ENCODE results near the gene GSTM1.
"Not testable (repeated sequence)": the region's sequence is repeated elsewhere in the genome, so short reads cannot be mapped to it uniquely, and the experiment has no call there.

GSTM1 gene

DNA sequence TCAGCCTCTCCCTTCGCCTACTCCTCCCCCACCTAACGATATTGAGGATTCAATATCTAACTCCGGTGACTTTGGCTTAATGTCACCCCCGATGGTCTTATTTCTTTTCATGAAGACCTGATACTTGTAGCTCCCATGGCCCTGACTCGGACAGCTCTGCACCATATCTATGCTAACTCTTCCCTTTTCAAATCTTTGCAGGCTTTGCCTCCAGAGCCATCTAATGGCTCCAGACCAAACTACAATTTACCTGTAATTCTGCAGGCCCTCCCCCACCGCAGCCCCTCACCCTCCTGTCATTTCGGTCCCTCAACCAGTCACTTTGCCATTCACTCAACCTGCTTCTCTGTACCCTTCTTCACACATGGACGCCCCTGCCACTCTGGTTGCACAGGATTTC is 16.6 kb downstream of the GSTM1 start:
- DNase-seq: no peak

DNA sequence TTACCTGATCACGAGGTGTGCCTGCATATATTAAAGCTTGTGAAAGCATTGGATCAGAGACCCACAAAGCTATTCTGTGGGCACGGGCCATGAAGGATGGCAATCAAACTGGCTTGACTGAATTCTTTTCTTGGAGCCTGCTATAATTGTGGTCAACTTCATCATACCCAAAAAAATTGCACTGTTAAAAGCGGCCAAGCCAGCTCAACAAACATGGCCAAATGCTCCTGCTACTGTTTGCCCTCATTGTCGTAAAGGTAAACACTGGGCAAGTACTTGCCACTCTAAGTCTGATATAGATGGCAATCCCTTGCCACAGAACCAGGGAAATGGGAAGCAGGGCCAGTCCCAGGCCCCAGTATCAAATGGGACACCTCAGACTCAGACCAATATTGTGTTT is 17.8 kb downstream of the GSTM1 start:
- DNase-seq: no peak

DNA sequence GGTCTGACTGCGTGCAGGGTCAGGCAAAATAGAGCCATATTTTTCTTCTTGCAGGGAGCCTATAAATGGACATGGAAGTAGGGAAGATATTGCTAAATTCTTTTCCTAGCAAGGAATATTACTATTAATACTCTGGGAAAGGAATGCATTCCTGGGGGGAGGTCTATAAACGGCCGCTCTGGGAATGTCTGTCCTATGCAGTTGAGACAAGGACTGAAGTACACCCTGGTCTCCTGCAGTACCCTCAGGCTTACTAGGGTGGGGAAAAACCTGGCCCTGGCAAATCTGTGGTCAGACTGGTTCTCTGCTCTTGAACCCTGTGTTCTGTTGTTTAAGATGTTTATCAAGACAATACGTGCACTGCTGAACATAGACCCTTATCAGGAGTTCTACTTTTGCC is 21.3 kb downstream of the GSTM1 start:
- DNase-seq: not testable (repeated sequence)

DNA sequence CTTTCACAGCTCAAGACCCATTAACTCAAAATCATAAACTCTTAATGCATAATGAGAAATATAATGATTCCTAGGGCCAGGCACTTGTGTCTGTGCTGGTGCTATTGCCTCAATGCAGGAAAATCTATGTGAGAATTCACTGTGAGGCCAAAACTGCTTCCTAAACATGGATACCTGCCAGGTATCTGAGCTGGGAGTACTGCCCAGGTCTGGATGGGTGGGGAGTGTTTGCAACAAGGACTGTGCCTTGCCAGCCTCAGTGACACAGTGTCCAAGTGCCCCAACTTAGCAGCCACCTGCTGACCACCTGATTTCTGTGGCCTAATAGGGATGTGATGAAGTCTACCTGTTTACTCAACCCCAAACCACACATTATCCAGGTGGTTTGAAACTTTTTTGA is 22.2 kb downstream of the GSTM1 start:
- not testable (repeated sequence) for DNase-seq

DNA sequence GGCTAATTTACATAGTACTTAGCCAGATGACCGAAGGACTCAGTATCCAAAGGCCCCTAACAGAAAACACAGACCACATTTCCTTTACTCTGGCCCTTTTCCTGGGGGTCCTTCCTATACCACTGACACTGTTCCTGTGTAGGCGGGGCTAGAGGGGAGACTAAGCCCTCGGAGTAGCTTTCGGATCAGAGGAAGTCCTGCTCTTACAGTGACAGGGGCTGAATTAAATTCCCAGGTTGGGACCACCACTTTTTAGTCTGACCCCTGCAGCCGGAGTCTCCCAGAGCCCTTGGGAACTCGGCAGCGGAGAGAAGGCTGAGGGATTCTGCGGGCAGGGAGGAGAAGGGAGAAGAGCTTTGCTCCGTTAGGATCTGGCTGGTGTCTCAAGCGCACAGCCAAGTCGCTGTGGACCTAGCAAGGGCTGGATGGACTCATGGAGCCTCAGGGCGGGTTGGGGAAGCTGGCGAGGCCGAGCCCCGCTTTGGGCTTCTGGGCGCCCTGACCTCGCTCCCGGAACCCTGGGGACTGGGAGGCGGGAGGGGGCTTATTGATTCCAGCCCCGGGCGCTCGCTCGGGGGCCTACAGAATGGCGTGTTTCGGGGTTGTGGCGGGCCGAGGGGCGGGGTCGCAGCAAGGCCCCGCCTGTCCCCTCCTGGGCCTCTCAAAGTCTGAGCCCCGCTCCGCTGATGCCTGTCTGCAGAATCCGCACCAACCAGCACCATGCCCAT is 24.1 kb downstream of the GSTM1 start, which contains the start of gene GSTM5:
Gene GSTM5 (plus strand): TSS at position 659 of the 728 bp plus-strand sequence. CDS start 62 bp downstream, at position 721.
- DNase-seq: not testable (repeated sequence)

DNA sequence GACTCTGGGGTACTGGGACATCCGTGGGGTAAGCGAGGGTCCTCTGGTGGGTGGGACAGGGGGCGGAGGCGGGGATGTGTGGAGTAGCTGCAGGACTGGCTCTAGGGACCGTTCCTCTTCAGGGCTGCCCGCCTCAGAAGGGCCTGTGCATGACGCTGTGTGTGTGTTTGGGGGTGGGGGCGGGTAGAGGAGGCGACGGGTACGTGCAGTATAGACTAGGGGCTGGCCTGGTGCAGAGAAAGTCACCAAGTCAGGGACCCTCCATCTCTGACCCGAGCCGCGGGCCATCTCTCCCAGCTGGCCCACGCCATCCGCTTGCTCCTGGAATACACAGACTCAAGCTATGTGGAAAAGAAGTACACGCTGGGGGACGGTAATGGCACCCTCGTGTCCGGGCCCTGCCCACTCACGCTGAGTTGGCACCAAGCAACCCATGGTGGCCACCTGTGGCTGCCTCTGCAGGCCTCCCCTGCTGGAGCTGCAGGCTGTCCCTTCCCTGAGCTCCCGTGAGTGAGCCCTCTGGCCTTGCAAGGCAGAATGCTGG is 24.8 kb downstream of the GSTM1 start:
- DNase-seq: no peak

DNA sequence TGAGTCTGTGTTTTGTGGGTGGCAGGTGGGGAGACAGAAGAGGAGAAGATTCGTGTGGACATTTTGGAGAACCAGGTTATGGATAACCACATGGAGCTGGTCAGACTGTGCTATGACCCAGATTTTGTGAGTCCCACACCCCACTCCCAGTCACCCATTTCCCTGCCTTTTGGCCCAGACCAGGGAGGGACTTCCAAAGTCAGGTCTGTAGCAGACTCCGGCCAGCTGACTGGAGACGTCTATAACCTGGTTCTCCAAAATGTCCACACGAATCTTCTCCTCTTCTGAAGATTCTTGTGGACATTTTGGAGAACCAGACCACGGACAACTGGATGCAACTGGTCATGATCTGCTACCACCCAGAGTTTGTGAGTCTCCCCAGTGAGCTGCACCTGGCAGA is 26.0 kb downstream of the GSTM1 start:
- DNase-seq: no peak

DNA sequence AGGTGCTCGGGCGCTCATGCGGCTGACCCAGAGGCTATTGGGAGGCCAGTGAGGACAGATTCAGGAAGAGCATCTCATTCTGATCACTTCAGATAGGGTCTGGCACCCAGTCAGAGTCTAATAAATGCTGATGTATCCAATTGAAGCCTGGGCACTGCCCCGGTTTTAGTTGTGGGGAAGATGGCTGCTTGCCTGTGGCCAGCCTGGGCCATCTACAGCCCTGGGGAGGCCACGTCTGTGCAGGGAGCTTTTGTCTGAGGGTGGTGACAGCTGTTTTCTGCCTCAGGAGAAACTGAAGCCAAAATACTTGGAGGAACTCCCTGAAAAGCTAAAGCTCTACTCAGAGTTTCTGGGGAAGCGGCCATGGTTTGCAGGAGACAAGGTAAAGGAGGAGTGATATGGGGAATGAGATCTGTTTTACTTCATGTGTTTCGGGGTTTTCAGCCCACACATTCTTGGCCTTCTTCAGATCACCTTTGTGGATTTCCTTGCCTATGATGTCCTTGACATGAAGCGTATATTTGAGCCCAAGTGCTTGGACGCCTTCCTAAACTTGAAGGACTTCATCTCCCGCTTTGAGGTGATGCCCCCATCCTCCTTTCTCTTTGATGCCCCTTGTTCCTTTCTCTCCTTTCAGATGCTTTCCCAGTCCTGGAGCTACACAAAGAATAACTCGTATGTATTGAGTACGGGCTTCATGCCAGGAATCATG is 27.2 kb downstream of the GSTM1 start:
- DNase-seq: no peak

DNA sequence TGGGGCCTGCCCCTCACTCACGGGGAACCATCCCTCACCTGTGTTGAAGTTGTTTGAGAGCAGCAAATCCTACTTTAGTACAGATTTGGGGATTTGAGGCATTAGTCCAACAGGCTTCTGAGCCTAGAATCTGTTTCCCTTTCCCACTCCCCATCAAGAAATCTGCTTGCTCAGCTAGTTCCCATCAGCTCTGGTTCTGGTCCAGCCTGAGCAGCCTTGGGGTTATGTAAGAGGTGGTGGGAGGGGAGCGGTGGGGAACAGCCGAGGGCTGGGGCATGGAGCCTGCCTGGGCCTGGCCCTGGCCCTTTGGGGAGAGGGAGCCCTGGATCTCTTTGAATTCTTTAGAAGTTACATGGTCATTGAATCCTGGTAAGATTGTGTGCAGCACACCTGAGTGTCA is 28.5 kb downstream of the GSTM1 start:
- no peak for DNase-seq

DNA sequence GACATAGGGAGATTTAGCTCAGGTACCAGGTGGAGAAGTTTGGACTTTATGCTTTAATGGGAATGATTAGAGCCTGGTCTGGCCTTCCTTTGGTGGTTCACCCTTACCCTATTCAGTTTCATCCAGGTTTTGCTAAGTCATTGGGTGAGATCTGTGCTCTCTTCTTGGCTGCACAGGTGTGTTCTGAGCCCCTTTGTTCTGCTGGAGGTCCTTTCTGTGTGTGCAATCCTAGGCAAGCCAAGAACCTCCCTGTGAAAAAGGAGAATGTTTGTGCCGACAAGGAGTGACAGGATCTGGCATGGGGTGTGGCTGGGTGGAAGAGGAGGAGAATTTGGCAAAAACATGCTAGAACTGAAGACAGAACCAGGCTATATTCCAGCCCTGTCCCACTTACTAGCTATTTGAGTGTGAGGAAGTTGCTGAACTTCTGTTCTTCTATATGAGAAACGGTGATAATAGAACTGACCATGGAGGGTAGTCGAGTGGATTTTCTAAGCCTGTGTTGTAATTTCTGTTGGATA is 29.0 kb downstream of the GSTM1 start:
- no peak for DNase-seq

DNA sequence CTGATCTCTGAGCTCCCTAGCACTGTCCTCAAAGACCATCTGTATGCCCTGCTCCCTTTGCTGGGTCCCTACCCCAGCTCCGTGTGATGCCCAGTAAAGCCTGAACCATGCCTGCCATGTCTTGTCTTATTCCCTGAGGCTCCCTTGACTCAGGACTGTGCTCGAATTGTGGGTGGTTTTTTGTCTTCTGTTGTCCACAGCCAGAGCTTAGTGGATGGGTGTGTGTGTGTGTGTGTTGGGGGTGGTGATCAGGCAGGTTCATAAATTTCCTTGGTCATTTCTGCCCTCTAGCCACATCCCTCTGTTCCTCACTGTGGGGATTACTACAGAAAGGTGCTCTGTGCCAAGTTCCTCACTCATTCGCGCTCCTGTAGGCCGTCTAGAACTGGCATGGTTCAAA is 30.1 kb downstream of the GSTM1 start:
- DNase-seq: no peak

DNA sequence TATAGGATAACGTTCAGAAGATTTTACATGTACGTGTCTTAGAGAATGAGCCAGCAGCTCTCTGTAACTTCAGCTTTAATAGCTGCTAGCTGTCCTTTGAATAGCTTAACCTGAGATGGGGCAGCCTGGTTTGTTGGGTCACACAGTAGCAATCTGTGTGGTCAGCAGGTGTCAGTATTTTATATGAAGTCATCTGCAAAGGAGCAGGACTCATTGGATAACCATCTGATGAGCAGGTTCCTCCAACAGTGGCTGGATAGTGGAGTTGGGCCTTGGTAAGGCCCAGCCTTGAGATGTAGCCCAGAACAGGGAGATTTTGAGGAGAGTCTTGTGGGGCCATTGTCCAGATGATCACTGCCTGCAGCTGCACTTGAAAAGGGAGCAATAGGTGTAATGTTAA is 30.9 kb downstream of the GSTM1 start:
- no peak for DNase-seq

DNA sequence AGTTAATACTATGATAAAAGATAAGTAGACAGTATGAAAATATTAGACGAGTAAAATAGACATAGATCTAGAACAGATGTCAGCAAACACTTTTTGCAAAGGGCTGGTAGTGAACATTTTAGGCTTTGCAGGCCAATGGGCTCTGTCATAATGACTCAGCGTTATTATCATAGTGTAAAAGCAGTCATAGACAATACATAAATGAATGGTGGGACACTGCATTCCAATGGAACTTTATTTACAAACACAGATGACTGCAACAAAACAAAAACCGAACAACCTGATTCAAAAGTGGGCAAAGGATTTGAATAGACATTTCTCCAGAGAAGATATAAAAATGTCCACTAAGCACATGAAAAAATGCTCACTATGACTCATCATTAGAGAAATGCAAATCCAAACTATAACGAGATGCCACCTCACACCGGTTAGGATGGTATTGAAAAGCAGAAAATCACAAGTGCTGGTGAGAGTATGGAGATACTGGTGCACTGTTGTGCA is 31.8 kb downstream of the GSTM1 start:
- no peak for DNase-seq

DNA sequence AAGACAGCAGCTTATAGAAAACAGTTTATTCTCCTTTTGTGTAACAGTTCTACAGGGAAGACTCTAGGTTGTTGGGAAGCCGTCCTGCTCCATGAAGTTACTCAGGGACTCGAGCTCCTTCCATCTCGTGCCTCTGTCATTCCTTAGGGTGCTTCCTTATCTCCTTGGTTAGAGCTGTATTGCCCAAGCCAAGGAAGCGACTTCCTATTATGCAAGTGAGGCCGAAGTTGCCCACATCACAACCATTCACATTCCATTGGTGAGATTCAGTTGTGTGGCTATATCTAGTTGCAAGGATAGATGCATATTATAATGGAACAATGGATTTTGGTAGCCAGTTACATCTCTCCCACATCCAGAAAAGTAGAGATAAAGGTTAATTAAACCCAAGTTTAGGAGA is 33.4 kb downstream of the GSTM1 start:
- DNase-seq: no peak

DNA sequence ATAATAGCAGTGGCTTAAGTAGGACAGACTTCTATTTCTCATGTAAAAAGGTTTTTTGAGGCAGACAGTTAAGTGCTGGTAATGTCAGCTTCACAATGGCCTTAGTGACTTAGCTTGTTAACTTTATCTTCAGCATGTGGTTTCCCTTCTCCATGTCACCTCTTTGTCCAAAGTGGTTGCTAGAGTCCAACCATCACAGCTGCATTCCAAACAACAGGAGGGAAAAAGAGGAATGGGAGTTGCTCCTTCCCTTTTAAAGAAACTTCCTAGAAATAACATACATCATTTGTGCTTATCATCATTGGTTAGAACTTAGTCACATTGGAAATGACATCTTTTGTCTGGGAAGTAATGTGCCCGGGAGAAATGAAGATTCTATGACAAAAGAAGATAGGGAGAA is 34.4 kb downstream of the GSTM1 start:
- DNase-seq: no peak

DNA sequence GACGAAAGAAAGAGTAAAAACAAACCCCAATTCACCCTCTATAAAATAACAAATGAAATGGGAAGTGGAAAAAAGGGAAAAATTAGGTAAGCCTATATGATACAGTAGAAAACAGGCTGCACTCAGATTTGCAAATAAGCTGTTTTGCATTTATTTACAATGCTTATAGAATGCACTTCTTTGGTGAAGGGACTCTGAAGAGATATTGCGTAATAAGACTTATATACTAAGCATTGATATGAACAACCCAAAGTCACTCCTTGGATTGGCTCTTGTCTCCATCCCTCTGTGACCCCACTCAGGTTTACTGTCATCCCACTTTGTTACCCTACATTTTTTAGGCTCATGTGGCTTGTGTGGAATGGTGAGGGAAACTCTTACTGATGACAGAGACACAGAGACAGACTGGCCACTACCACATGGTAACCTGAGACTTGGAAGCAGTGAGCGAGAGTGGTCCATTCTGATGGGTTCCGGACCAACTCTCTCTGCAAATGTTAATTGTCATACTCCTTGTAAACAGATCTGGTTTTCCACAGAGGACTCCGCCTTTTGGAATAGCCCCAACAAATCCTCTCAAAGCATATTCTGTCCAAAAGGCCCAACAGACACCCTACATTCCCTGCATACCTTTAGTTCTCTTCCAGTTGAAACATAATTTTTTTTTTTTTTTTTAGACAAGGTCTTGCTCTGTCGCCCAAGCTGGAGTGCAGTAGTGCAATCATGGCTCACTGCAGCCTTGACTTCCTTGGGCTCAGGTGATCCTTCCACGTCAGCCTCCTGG is 35.5 kb downstream of the GSTM1 start:
- no peak for DNase-seq

DNA sequence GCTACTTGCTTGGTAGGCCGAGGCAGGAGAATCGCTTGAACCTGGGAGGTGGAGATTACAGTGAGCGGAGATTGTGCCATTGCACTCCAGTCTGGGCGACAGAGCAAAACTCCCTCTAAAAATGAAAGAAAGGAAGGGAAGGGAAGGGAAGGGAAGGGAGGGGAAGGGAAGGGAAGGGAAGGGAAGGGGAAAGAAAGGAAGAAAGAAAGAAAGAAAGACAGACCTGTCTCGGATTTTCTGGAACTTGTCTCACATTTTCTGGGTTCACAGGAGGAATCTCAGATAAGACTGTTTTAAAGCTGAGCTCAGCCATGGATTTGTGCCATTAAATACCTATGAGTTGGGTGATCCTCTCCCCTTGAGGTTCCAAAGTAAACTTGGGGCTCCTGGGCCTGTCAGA is 37.3 kb downstream of the GSTM1 start:
- no peak for DNase-seq

DNA sequence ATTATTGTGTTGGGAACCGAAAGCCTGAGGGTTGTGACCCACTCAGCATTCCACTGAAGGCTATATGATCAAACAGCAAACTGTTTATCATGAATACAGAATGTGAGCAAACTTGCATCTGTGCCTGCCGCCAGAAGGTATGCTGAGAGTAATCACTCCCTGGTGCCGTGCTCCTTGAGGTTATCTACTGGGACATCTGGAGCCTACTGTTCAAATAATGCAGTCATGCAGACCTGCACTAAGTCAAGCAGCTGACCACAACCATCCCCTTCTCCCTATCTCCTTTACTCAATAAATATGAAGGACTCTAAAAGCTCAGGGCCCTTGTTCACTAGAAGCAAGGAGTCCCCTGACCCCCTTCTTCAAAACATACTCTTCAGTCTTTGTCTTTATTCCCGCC is 37.9 kb downstream of the GSTM1 start:
- no peak for DNase-seq

DNA sequence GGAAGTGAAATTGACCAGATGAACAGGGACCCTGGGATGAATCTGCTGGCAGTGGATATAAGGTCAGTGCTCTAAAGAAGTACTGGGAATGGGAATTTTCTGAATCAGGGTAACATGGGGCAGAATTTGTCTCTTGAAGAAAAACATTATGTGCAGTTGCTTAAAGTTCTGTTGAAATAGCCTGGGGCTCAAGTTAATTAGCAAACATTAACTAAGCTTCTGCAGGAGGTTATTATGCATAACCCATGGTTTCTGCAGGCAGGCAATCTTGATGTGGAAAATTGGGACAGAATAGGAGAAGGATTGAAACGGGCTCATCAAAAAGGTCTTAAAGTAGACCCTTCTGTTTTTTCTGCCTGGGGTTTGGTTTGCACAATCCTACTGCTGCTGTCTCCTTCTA is 38.4 kb downstream of the GSTM1 start:
- no peak for DNase-seq

DNA sequence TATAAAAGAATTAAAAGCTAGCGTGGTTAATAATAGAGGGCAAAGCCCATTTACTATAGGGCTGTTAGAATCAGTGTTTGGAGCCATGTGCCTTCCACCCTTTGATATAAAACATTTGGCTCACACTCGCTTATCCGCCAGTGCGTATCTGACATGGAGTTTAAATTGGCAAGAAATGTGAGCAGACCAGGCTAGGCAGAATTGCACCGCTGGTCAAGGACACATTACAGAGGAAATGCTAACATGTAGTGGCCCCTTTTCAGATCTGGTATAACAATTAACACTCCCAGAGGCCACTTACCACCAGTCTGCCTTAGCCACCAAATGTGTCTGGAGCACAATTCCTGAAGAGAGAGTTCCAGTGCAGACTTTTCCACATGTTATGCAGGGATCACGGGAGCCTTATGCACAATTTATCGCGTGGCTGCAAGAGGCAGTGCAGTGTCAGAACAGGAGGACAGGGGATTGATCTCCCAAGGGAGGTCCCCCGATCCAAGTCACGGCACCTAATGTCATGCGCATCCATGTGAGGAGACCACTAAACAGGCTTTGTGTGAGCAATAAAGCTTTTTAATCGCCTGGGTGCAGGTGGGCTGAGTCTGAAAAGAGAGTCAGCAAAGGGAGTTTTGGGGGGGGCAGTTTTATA is 39.2 kb downstream of the GSTM1 start:
- no peak for DNase-seq

DNA sequence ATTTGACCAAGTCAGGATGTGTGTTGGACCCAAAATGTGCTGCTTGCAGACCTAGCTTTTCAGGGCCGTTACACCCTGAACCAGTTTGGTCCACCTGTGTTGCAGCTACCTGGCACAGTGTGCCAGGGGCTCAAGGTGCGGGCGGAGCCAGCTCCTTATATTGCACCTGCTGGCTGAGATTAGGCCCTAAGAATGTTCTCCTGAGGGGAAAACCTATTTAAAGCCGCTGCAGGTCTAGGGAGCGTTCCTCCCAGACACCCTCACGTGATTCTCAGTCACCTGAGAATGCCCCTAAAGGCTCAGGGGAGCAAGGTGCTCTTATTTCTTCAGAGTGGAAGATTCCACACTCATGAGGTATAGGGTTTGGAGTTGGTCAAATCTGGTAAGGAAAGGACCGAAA is 41.3 kb downstream of the GSTM1 start:
- DNase-seq: no peak

DNA sequence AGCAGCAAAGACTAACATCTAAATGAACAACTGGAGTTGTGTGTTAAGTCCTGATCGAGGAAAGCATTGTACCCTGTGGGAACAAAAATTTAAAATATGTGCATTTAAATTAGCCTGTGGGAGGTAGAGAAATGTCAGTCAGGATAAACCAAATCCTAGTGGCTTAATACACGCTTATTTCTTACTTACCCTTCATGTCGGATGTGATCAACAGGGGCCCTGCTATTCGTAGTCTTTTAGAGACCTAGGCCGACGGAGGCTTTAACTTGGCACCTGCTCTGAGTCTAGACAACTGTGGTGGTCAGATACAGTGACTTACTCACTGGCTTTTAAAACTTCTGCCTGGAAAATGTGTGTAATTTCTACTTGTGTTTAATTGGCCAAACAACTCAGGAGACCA is 43.0 kb downstream of the GSTM1 start:
- no peak for DNase-seq

Data from NCI-H510A (cell line).